Transverse colon (tissue), 4 donors: ENCODE results near the gene OR9A4. TPM values are rescaled to one million over a fixed set of nuclear protein-coding genes. Genes with fewer than 3 reads are reported as not detected.
"Not testable (repeated sequence)": the region's sequence is repeated elsewhere in the genome, so short reads cannot be mapped to it uniquely, and the experiment has no call there.

Source experiments
- DNase-seq: peaks from one replicate; pipeline ENCODE4 v3.0.0-alpha.2; 2019
- H3K27ac ChIP-seq, 4 donors: fragments of 200-600 bp; sonication (generic); 2 replicates each; pipeline ENCODE4 v1.5.1; 2016 to 2018; ENCODE audit warnings: inconsistent platforms in 4 of 4
- H3K27me3 ChIP-seq: fragments of 200-600 bp; sonication (generic); 2 replicates; pipeline ENCODE4 v1.5.1; 2017; ENCODE audit warnings: inconsistent platforms
- H3K36me3 ChIP-seq, 4 donors: fragments of 200-600 bp; sonication (generic); 2 replicates each; pipeline ENCODE4 v1.5.1; 2017 to 2019; ENCODE audit warnings: inconsistent platforms in 4 of 4
- H3K4me1 ChIP-seq, 4 donors: fragments of 200-600 bp; sonication (generic); 2 replicates each; pipeline ENCODE4 v1.5.1; 2017 to 2020; ENCODE audit warnings: inconsistent platforms in 4 of 4
- H3K4me3 ChIP-seq, 4 donors: fragments of 200-600 bp; sonication (generic); 1 replicate in 1 of 4; 2 replicates in 3 of 4; pipeline versions ENCODE4 v1.5.1 to v1.6.1; 2017 to 2019; ENCODE audit warnings: inconsistent platforms in 4 of 4
- H3K9me3 ChIP-seq, 2 donors: fragments of 200-600 bp; sonication (generic); 2 replicates each; pipeline ENCODE4 v1.5.1; 2017 to 2019; ENCODE audit warnings: inconsistent platforms in 2 of 2
- CTCF ChIP-seq, 5 experiments: fragments of 200-600 bp in 3 of 5; fragments of 450-650 bp in 2 of 5; sonication (generic) in 3 of 5; IDR thresholded peaks; 1 replicate in 2 of 5; 2 replicates in 3 of 5; pipeline ENCODE4 v1.5.1; 2016 to 2017; ENCODE audit warnings: antibody characterized with exemption in 5 of 5, inconsistent platforms in 3 of 5, mild to moderate bottlenecking in 2 of 5, moderate library complexity in 1 of 5
- EP300 ChIP-seq: sonication (generic); formaldehyde crosslinking; IDR thresholded peaks from one replicate; pipeline ENCODE4 v1.6.1; 2017; ENCODE audit warnings: antibody characterized with exemption, low read depth
- POLR2A ChIP-seq: fragments of 450-650 bp; IDR thresholded peaks from one replicate; pipeline ENCODE4 v1.6.1; 2016; ENCODE audit warnings: antibody characterized with exemption, mild to moderate bottlenecking, moderate library complexity
- POLR2AphosphoS5 ChIP-seq, 3 donors: sonication (generic); formaldehyde crosslinking; IDR thresholded peaks; one replicate each; pipeline ENCODE4 v1.6.1; 2016; ENCODE audit warnings: antibody characterized with exemption in 3 of 3
- WGBS, 2 donors: methylation state at CpG; one replicate each; pipeline ENCODE4 v1.1.5; 2018; ENCODE audit warnings: low coverage in 1 of 2; 5-methylcytosine and 5-hydroxymethylcytosine counted together
- in situ Hi-C, 4 donors: fragments of 200-750 bp; cut with MboI; loops; one replicate each; pipeline versions ENCODE4 v1.15.0 to v1.15.1; 2017; ENCODE audit warnings: low sequenced_read_pairs in 3 of 4, low pct_ligation_motif_present in 1 of 4, low pct_unique_long_range_greater_than_20kb in 1 of 4
- intact Hi-C: fragments of 100-400 bp; cut with DNase I; formaldehyde crosslinking; loops from one replicate; pipeline ENCODE4 v1.15.1; 2023; ENCODE audit warnings: low total_unique reads
- total RNA-seq, 4 donors: library from RNA; depleted of rRNA; stranded (reverse); fragments of >200 nt; gene quantifications; one replicate each; pipeline ENCODE4 v1.1.0, GENCODE V29; 2016

OR9A4 gene
- total RNA-seq, 4 donors from 2014 or later = not detected

- intact Hi-C loops = no loop called here
- no peak for TF ChIP-seq EP300
- no peak for TF ChIP-seq POLR2A
- no peak for TF ChIP-seq POLR2AphosphoS5 (IDR thresholded peaks at IDR 0.05)
- no peak for TF ChIP-seq CTCF (IDR thresholded peaks at IDR 0.05)
- DNase-seq = no peak
- Histone ChIP-seq H3K4me1 (no peaks in the 10 kb centered on the region), H3K36me3 (no peaks in the 10 kb centered on the region), H3K4me3 (no peak overlapping the region), H3K9me3 (no peaks in the 10 kb centered on the region), H3K27ac (no peak overlapping the region), H3K27me3 (no peaks in the 10 kb centered on the region)
- WGBS, 2 donors = 82 to 85% methylated on average over 1 of the region's 1 CpG
- in situ Hi-C loops = no loop called here
Observed at GRCh38 chr7:141889321-141889720, 26.9 kb upstream of the OR9A4 start.

GRCh38 chr7:141891336-141891735, 24.9 kb upstream of the OR9A4 start:
- intact Hi-C loops (no loop called here), in situ Hi-C loops (no loop called here)
- Histone ChIP-seq H3K9me3 (no peaks in the 10 kb centered on the region), H3K4me1 (no peaks in the 10 kb centered on the region), H3K36me3 (no peaks in the 10 kb centered on the region), H3K27me3 (no peaks in the 10 kb centered on the region), H3K27ac (no peak overlapping the region), H3K4me3 (no peak overlapping the region)
- 67 to 68% methylated on average over 2 to 3 of the region's 3 CpGs for WGBS, 2 donors
- no peak for DNase-seq
- TF ChIP-seq CTCF (IDR thresholded peaks at IDR 0.05) = no peak

- 98% methylated on average over 3 of the region's 3 CpGs; no CpG with 5 or more reads in 1 of the 2 donors for WGBS, 2 donors
- intact Hi-C loops = not testable (repeated sequence)
Observed at GRCh38 chr7:141899366-141899765, 16.8 kb upstream of the OR9A4 start.

GRCh38 chr7:141906285-141906684, 9.9 kb upstream of the OR9A4 start:
- intact Hi-C loops (no loop called here), in situ Hi-C loops (no loop called here)
- 74 to 80% methylated on average over 4 of the region's 4 CpGs for WGBS, 2 donors
- no peak for TF ChIP-seq CTCF (IDR thresholded peaks at IDR 0.05)
- no peak for TF ChIP-seq POLR2AphosphoS5 (IDR thresholded peaks at IDR 0.05)
- TF ChIP-seq EP300 = no peak
- TF ChIP-seq POLR2A = no peak
- Histone ChIP-seq H3K9me3 (no peaks in the 10 kb centered on the region), H3K4me1 (no peaks in the 10 kb centered on the region), H3K27me3 (no peaks in the 10 kb centered on the region), H3K4me3 (no peak overlapping the region), H3K27ac (no peak overlapping the region), H3K36me3 (no peaks in the 10 kb centered on the region)
- no peak for DNase-seq

More at GRCh38 chr7:141899366-141899765, 16.8 kb upstream of the OR9A4 start:
- H3K27me3 ChIP-seq, H3K9me3 ChIP-seq, DNase-seq, H3K4me3 ChIP-seq, in situ Hi-C loops, H3K4me1 ChIP-seq, H3K27ac ChIP-seq, H3K36me3 ChIP-seq: not testable (repeated sequence)

- no peak for DNase-seq
- no peaks in the 10 kb centered on the region for H3K27me3 ChIP-seq
- no peaks in the 10 kb centered on the region for H3K4me1 ChIP-seq
- H3K9me3 ChIP-seq = no peaks in the 10 kb centered on the region
- H3K4me3 ChIP-seq = no peak overlapping the region
- no peak for TF ChIP-seq EP300
- intact Hi-C loops (no loop called here), in situ Hi-C loops (no loop called here)
- no peaks in the 10 kb centered on the region for H3K36me3 ChIP-seq
- no peak overlapping the region for H3K27ac ChIP-seq
Observed at GRCh38 chr7:141911391-141911790, 4.8 kb upstream of the OR9A4 start.
